HG03175 (cell line): ENCODE measurements around the gene IQSEC1.

Experiments
- ATAC-seq: cut with Tn5 transposase; IDR thresholded peaks from one replicate; pipeline ENCODE4 v1.9.1; 2021; ENCODE audit warnings: mild to moderate bottlenecking, moderate library complexity; ENCODE audit not compliant: unreplicated experiment

The IQSEC1 gene

DNA sequence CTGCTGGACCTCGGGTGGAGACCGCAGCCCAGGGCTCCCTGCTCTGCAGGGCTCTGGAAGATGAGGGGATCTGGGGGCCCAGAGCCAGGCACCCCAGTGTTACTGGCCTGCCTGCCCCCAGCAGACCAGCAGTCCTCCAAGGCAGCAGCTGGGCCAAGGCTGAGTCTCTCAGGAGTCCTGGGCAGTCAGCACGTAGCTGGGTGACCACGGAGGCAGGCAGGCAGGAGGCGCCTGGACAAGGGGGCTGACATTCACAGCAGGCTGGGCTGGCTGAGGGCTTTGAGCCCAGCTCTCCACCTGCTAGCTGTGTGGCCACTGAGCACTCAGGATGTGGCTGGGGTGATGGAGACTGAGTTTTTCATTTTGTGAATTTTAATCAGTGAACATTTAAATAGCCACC lies 67.9 kb downstream of the IQSEC1 start:
- no peak for ATAC-seq

- ATAC-seq: no peak
Observed at GRCh38 chr3:13004376-13004775, 68.9 kb downstream of the IQSEC1 start.

DNA sequence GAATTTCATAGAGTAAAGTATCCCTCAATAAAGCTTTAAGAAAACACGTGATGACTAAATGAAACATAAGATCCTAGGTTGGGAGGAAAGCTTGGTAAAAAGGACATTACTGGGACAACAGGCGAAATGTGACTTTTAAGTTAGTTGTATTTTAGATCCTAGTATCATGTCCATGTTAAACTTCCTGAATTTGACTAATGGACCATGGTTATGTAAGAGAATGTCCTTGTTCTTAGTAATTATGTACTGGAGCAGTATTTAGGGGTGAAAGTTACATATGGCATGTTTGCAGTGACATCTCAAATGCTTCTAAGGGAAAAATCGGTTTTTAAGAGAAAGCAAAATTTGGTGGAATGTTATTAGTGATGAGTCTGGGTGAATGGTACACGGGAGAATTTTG lies 69.6 kb downstream of the IQSEC1 start:
- ATAC-seq: no peak

GRCh38 chr3:13002398-13003124 lies 70.7 kb downstream of the IQSEC1 start:
- ATAC-seq: peak; percentile 82

DNA sequence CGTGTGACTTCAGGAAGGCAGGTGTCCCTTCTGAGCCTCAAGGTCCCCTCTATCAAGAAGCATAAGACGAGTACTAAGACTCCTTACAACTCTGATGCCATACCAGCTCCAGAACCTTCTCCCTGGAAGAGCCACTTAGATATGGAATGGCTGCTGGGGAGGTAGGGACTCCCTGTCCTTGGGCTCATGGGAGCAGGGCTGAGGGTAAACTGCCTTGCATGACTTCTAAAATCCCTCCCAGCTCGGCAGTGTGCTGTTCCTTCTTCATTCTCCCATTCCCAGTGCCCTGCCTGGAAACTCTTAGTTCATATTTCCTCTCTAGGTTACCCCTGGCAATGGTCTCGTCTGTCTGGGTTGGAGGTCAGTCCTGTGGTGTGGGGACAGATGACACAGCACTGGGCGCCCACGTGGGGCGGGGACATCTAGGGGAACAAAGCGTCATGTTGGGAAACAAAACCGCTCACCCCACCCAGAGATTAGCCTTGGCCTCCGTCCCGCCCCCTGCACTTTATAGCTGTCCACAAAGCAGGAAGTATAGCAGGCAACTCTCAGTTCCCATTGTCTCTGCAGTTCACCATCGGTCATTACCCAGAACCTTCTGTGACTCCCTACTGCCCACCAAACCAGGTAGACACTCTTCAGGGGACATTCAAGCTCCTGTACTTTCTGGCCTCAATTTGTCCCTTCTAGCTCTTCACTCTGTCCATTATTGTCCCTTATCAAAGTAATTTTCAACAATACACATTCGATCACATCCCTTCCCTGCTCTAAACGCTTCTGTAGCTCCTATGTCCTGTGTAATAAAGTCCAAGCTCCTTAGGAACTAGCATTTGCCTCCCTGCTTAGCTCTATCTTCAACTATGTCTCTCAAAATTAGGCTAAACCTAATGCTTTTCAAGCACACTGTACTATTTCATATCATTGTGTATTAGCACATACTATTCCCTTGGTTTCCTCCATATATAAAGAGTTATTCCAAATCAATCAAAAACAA lies 73.8 kb downstream of the IQSEC1 start:
- ATAC-seq: no peak

DNA sequence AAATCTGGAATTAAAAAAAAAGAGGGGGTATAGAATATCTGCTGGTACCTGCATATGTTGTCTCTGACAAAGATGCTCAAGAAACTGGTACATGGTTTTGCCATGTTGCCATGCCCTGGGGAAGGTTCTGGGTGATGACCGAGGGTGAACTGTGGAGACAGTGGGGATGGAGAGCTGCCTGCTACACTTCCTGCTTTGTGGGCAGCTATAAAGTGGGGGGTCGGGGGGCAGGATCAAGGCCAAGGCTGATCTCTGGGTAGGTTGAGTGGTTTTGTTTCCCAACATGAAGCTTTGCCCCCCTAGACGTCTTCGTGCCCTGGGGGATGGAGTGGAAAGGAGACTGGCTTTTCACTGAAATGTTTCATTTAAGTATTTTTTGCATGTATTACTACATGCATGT lies 74.6 kb downstream of the IQSEC1 start:
- no peak for ATAC-seq

DNA sequence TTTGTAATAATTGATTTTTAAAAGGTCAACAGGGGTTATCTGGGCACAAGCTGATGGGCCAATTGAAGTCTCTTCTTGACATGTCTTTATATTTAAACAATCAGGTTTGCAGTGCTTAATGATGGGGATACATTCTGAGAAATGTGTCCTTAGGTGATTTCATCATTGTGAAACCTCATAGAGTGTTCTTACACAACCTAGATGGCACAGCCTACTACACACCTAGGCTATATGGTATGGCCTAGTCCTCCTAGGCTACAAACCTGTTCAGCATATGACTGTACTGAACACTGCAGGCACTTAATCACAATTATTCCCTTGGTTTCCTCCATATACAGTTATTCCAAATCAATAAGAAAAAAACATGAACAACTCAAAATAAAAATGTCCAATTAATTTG lies 75.8 kb downstream of the IQSEC1 start:
- ATAC-seq: no peak

- no peak for ATAC-seq
Observed at GRCh38 chr3:12996181-12996506, 77.1 kb downstream of the IQSEC1 start.

DNA sequence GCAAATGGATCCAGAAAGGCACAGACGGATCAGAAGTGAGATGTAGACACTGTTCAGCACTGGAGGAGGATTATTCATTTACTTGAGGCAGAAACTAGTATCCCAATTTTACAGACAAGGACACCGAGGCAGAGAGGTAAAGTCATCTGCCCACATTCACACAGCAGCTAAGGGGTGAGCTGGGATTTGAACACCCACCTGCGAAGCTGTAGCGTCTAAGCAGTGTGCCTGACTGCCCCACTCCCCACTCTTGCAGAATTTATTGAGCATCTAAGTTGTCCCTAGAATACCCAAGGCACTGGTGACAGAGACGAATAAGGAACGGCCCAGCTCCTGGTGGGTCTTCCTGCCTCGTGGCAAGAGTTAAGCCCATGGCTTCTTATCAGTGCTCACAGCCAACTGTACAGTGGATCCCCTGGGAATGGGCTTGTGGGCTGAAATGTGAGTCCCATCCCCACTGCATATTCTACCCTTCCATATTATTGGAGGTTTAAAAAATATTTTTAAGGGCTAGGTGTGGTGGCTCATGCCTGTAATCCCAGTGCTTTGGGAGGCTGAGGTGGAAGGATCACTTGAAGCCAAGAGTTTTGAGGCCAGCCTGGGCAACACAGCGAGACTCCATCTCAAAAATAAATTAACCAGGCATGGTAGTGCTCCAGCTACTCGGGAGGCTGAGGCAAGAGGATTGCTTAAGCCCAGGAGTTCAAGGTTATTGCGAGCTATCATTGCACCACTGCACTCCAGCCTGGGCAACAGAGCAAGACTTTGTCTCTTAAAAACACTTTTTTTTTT lies 77.6 kb downstream of the IQSEC1 start:
- no peak for ATAC-seq

GRCh38 chr3:12994607-12995388 lies 78.4 kb downstream of the IQSEC1 start:
- ATAC-seq: peak; percentile 81

DNA sequence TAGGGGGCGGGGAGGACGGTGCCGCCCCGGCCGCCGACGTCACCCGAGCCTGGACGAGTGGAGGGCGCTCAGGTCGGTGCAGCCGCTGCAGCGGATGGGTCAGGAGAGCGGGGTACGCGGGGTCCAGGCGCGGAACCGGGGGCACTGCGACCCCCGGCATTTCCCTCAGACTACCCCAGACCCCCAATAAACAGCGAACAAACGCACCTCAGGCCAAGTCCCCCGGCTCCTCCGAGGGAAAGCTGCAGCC lies 78.9 kb downstream of the IQSEC1 start:
- no peak for ATAC-seq

GRCh38 chr3:12993517-12994356 lies 79.5 kb downstream of the IQSEC1 start:
- ATAC-seq: no peak

GRCh38 chr3:12992629-12993516 lies 80.4 kb downstream of the IQSEC1 start:
- ATAC-seq: no peak

- no peak for ATAC-seq
Observed at GRCh38 chr3:12991861-12992281, 81.4 kb downstream of the IQSEC1 start.

GRCh38 chr3:12991481-12991837 lies 81.8 kb downstream of the IQSEC1 start:
- no peak for ATAC-seq

DNA sequence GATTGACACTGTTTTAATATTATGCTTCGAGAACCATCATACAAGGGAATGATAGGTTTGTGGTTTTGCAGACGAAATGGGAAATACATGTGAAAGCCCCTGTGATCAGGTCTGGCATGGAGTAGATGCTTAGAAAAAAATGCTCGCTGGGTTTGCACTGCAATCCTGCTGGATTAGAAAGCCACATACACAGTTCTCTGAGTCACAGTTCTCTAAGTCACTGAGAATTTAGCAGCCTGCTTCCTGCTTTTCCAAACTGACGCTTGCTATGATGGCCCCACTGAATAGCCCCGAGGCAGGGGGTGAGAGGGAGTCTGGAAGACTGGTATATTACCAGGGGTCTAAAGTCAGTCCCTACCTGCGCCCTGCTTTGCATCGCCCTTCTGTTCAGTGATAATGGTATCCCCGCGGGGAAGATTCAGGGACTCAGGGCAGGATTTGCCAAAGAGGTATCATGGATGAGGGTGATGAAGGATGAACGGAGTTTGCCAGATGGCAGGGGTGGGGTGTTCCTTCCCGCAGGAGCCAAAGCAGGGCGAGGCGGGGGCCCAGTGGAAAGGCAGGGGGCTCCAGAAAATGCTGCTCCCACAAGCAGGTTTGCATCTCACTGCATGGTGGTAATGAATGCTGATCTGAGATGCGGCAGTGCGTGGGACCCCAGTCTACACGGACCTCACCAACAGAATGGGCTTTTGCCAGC lies 82.3 kb downstream of the IQSEC1 start:
- no peak for ATAC-seq

- no peak for ATAC-seq
Observed at GRCh38 chr3:12990306-12990705, 82.9 kb downstream of the IQSEC1 start.

DNA sequence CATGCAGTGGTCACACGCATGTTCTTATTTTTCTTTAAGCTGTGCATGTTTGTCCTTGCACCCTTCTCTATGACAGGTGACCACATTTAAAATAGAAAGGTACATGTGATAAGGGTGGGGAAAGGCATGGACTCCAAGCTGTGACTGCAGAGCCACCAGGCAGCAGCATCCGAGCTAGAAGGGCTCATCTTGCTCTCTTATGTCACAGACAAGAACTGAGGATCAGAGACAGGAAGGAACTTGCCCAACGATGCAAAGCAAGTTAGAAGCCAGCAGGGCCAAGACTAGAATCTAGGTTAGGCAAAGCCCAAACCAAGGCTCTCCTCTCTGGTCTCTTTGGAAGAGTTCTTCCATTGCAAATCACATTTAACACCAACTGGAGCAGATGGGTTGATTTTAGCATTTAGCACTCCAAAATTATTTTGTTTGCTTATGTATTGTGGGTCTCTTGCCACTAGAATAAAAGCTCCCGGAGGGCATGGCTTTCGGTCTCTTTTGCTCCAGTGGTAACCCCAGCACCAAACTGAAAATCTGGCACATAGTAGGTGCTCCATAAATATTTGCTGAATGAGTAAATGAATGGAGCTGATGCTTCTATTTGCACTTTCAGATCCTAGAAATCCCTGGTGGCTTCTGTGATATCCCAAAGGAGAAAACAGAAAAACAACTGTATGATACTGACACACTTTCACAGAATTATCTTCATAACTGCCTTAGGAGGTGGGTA lies 84.3 kb downstream of the IQSEC1 start:
- no peak for ATAC-seq
